Liver (tissue), 3 donors: ENCODE measurements around the gene AURKB.

ENCODE experiments used
- CTCF ChIP-seq: fragments of 150-350 bp; IDR thresholded peaks from 2 replicates; pipeline ENCODE4 v1.5.1; 2017; ENCODE audit warnings: improper control_type of control experiment, low read depth, low read length; ENCODE audit not compliant: missing input control
- EGR1 ChIP-seq, 2 donors: IDR thresholded peaks; 2 replicates each; pipeline ENCODE4 v1.6.1; 2016 to 2018; ENCODE audit warnings: antibody characterized with exemption in 2 of 2, low read depth in 2 of 2
- GABPA ChIP-seq, 2 donors: IDR thresholded peaks in 1 of 2; conservative IDR thresholded peaks in 1 of 2; 2 replicates each; pipeline ENCODE4 v1.6.1; 2016; ENCODE audit warnings: antibody characterized with exemption in 2 of 2, mild to moderate bottlenecking in 1 of 2, moderate library complexity in 1 of 2
- HNF4A ChIP-seq, 2 donors: conservative IDR thresholded peaks; 2 replicates each; pipeline ENCODE4 v1.6.1; 2016; ENCODE audit warnings: antibody characterized with exemption in 2 of 2, mild to moderate bottlenecking in 2 of 2
- HNF4G ChIP-seq: IDR thresholded peaks from 2 replicates; pipeline ENCODE4 v1.6.1; 2016; ENCODE audit warnings: antibody characterized with exemption
- JUND ChIP-seq, 2 donors: IDR thresholded peaks; 2 replicates each; pipeline ENCODE4 v1.6.1; 2016; ENCODE audit warnings: antibody characterized with exemption in 2 of 2
- MAX ChIP-seq: IDR thresholded peaks from 2 replicates; pipeline ENCODE4 v1.6.1; 2016; ENCODE audit warnings: antibody characterized with exemption
- NR2F2 ChIP-seq: IDR thresholded peaks from 2 replicates; pipeline ENCODE4 v1.6.1; 2016; ENCODE audit warnings: antibody characterized with exemption
- RAD21 ChIP-seq, 2 donors: IDR thresholded peaks; 2 replicates each; pipeline ENCODE4 v1.6.1; 2016; ENCODE audit warnings: antibody characterized with exemption in 2 of 2, mild to moderate bottlenecking in 2 of 2
- REST ChIP-seq: IDR thresholded peaks from 2 replicates; pipeline ENCODE4 v1.6.1; 2016; ENCODE audit warnings: antibody characterized with exemption, mild to moderate bottlenecking
- SP1 ChIP-seq: IDR thresholded peaks from 2 replicates; pipeline ENCODE4 v1.6.1; 2018; ENCODE audit warnings: antibody characterized with exemption, mild to moderate bottlenecking
- TAF1 ChIP-seq: conservative IDR thresholded peaks from 2 replicates; pipeline ENCODE4 v1.6.1; 2016; ENCODE audit warnings: antibody characterized with exemption, mild to moderate bottlenecking
- YY1 ChIP-seq: IDR thresholded peaks from 2 replicates; pipeline ENCODE4 v1.6.1; 2016; ENCODE audit warnings: antibody characterized with exemption, mild to moderate bottlenecking
- donor health status: healthy.
- donor health status: healthy.

GRCh38 chr17:8160741-8161221 is 49.6 kb downstream of the AURKB start:
- no peak for TF ChIP-seq CTCF
- TF ChIP-seq HNF4G, result no peak
- TF ChIP-seq JUND (IDR thresholded peaks at IDR 0.05), result no peak
- TF ChIP-seq SP1, result no peak
- no peak for TF ChIP-seq REST
- TF ChIP-seq RAD21 (IDR thresholded peaks at IDR 0.05), result no peak
- no peak for TF ChIP-seq YY1
- TF ChIP-seq EGR1 (IDR thresholded peaks at IDR 0.05; ENCODE audit: low read depth in 2 of 2), result no peak
- TF ChIP-seq MAX, result no peak
- TF ChIP-seq NR2F2, result no peak
- TF ChIP-seq HNF4A (conservative IDR thresholded peaks at IDR 0.05), result no peak
- TF ChIP-seq TAF1, result no peak
- TF ChIP-seq GABPA (IDR thresholded peaks at IDR 0.05 in 1 of 2, conservative IDR thresholded peaks at IDR 0.05 in 1 of 2), result no peak
